COLO829 (cell line): ENCODE measurements around the gene NCKAP5.
A peak's percentile ranks its signal among the peaks of the same experiment; 100 is the strongest.
"Not testable (repeated sequence)": the region's sequence is repeated elsewhere in the genome, so short reads cannot be mapped to it uniquely, and the experiment has no call there.

Experiments used
- DNase-seq: peaks from one replicate; pipeline ENCODE4 v3.0.0; 2012; ENCODE audit warnings: low spot score

NCKAP5 gene

GRCh38 chr2:132715386-132716351 lies 852.6 kb downstream of the NCKAP5 start:
- DNase-seq, result no peak

- DNase-seq, result no peak
Observed at GRCh38 chr2:132703396-132703795, 864.9 kb downstream of the NCKAP5 start.

GRCh38 chr2:132701810-132702209 lies 866.5 kb downstream of the NCKAP5 start:
- DNase-seq, result peak; percentile 18

- DNase-seq, result not testable (repeated sequence)
Observed at GRCh38 chr2:132699802-132700201, 868.5 kb downstream of the NCKAP5 start.

GRCh38 chr2:132698347-132698746 lies 869.9 kb downstream of the NCKAP5 start:
- DNase-seq, result not testable (repeated sequence)

- no peak for DNase-seq
Observed at GRCh38 chr2:132697556-132698205, 870.6 kb downstream of the NCKAP5 start.

GRCh38 chr2:132692816-132693215 lies 875.4 kb downstream of the NCKAP5 start:
- no peak for DNase-seq

GRCh38 chr2:132691556-132691955 lies 876.7 kb downstream of the NCKAP5 start:
- no peak for DNase-seq

GRCh38 chr2:132690664-132691303 lies 877.5 kb downstream of the NCKAP5 start:
- DNase-seq, result no peak

GRCh38 chr2:132681766-132682165 lies 886.5 kb downstream of the NCKAP5 start:
- DNase-seq, result no peak

- DNase-seq, result no peak
Observed at GRCh38 chr2:132680544-132680943, 887.7 kb downstream of the NCKAP5 start.

- no peak for DNase-seq
Observed at GRCh38 chr2:132678483-132678882, 889.8 kb downstream of the NCKAP5 start.

- DNase-seq, result no peak
Observed at GRCh38 chr2:132677661-132678060, 890.6 kb downstream of the NCKAP5 start.

GRCh38 chr2:132676999-132677398 lies 891.3 kb downstream of the NCKAP5 start:
- DNase-seq, result no peak

- DNase-seq, result peak; percentile 76
Observed at GRCh38 chr2:132671151-132671835, 897.0 kb downstream of the NCKAP5 start.

- no peak for DNase-seq
Observed at GRCh38 chr2:132670496-132671150, 897.6 kb downstream of the NCKAP5 start.

- DNase-seq, result no peak
Observed at GRCh38 chr2:132669908-132670495, 898.3 kb downstream of the NCKAP5 start, which contains the start of gene LYPD1. Gene LYPD1, minus strand, starts transcription at chr2:132670205. Its CDS starts 273 bp downstream, at chr2:132669932.

- no peak for DNase-seq
Observed at GRCh38 chr2:132668987-132669907, 899.0 kb downstream of the NCKAP5 start.

GRCh38 chr2:132668189-132668823 lies 900.0 kb downstream of the NCKAP5 start:
- DNase-seq, result no peak
